GM10248 (cell line): ENCODE results near the gene MRPL48.

Experiments used
- CTCF ChIA-PET: fragments of 300-600 bp; sonication (Branson Sonifier 250); formaldehyde crosslinking; extraction: SDS; loops from one replicate; lab custom pipeline; 2021; ENCODE audit warnings: antibody characterized with exemption; lab: Yijun Ruan, JAX
- POLR2A ChIA-PET: fragments of 350-650 bp; sonication (Branson Sonifier 250); formaldehyde crosslinking; extraction: SDS; loops from one replicate; lab custom pipeline; 2020; ENCODE audit warnings: antibody characterized with exemption; lab: Yijun Ruan, JAX
- DNase-seq: peaks from one replicate; pipeline ENCODE4 v3.0.0; 2012; ENCODE audit errors: extremely low spot score
- CTCF ChIP-seq: IDR thresholded peaks from 2 replicates; pipeline ENCODE4 v1.5.1; 2012; ENCODE audit warnings: mild to moderate bottlenecking, low read depth; ENCODE audit errors: extremely low read depth, missing control alignments, control extremely low read depth

The MRPL48 gene

GRCh38 chr11:73839123-73839457 is 51.4 kb downstream of the MRPL48 start:
- no peak for TF ChIP-seq CTCF

GRCh38 chr11:73851046-73851764 is 63.5 kb downstream of the MRPL48 start:
- POLR2A ChIA-PET, result no interaction called here

More at GRCh38 chr11:73839123-73839457, 51.4 kb downstream of the MRPL48 start:
- DNase-seq, result no peak
- ChIA-PET CTCF (no interaction called here), POLR2A (no interaction called here)

GRCh38 chr11:73852049-73852448 is 64.4 kb downstream of the MRPL48 start:
- DNase-seq, result no peak
- TF ChIP-seq CTCF, result no peak
- ChIA-PET CTCF (interaction anchor here (1.2 to 1.4 kb wide), 2 partner anchors 29 to 112 kb away, joined by 3 read pairs; no protein-coding TSS in a partner anchor), POLR2A (no interaction called here)

More at GRCh38 chr11:73851046-73851764, 63.5 kb downstream of the MRPL48 start:
- DNase-seq, result peak; percentile 29
- TF ChIP-seq CTCF, result no peak
- CTCF ChIA-PET, result no interaction called here

GRCh38 chr11:73854680-73855079 is 67.0 kb downstream of the MRPL48 start:
- no peak for TF ChIP-seq CTCF

GRCh38 chr11:73856031-73856567 is 68.4 kb downstream of the MRPL48 start:
- no peak for TF ChIP-seq CTCF
- DNase-seq, result no peak
- ChIA-PET CTCF (interaction anchor here (1.3 to 3.2 kb wide), 2 partner anchors 8 to 16 kb away, joined by 4 to 11 read pairs; no protein-coding TSS in a partner anchor), POLR2A (no interaction called here)

More at GRCh38 chr11:73854680-73855079, 67.0 kb downstream of the MRPL48 start:
- no peak for DNase-seq
- ChIA-PET CTCF (interaction anchor here (0.9 to 3.2 kb wide), 5 partner anchors 9 to 229 kb away, joined by 3 to 11 read pairs (median 7); no protein-coding TSS in a partner anchor), POLR2A (no interaction called here)

- ChIA-PET CTCF (interaction anchor here (0.8 kb wide), 1 partner anchor 9 kb away, joined by 3 read pairs; no protein-coding TSS in a partner anchor), POLR2A (no interaction called here)
- no peak for TF ChIP-seq CTCF
- DNase-seq, result no peak
These were observed 72.0 kb downstream of the MRPL48 start for GRCh38 chr11:73859671-73860070.
